PC-9 (cell line): ENCODE measurements around the gene PALLD.

Source experiments
- CTCF ChIP-seq: fragments of 200-600 bp; sonication (generic); conservative IDR thresholded peaks from 2 replicates; pipeline ENCODE4 v1.6.1; 2017; ENCODE audit warnings: mixed run types, antibody characterized with exemption, mild to moderate bottlenecking, moderate library complexity
- EZH2 ChIP-seq: fragments of 200-600 bp; sonication (generic); IDR thresholded peaks from 2 replicates; pipeline ENCODE4 v1.8.0; 2017; ENCODE audit warnings: antibody characterized with exemption, low read depth

- TF ChIP-seq CTCF, result no peak
- TF ChIP-seq EZH2, result no peak
Measured at GRCh38 chr4:168841672-168842019, 344.8 kb downstream of the PALLD start.
